ENCODE data around the gene NUDT13. TPM values are rescaled to one million over a fixed set of nuclear protein-coding genes. Genes with fewer than 3 reads are reported as not detected.

Gene NUDT13
- 0.72 and 1.3 TPM in 2 replicates for total RNA-seq

DNA sequence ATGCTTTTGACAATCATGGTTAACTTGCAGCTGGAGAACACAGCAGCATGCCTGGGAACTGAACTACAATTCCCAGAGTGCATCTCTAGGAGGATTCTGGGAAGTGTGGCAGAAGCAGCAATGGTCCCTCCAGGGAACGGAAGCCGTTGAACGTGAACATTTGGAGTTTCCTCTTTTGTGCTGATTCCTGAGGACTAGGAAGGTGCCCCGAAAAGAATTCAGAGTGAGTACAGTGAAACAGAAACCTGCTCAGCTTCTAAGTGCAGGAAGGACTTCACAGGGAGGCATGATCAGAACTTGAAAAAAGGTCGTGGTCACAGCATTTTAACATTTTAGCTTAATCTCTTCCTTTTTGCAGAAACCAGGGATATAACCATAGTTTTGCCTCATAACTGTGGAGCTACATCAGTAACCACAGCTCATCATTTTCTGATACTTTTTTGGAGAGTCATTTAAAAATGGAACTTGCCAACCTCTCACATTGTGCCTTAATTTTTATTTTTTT lies at the start of gene NUDT13:
NUDT13 (plus strand) TSS at position 111 of the 505 bp plus-strand sequence. CDS start 3,911 bp downstream, outside the sequence.

GRCh38 chr10:73096449-73097304 lies 13.6 kb upstream of the NUDT13 start, which contains the start of gene P4HA1:
Gene P4HA1, minus strand, starts transcription at chr10:73096866. Its CDS starts 21,983 bp downstream, at chr10:73074883.

GRCh38 chr10:73167783-73168464 lies 57.7 kb downstream of the NUDT13 start, which contains the start of the genes ECD and FAM149B1:
Gene ECD, minus strand, starts transcription at chr10:73168008. Its CDS starts 4,071 bp downstream, at chr10:73163937.
Gene FAM149B1, plus strand, starts transcription at chr10:73168119. Its CDS starts 221 bp downstream, at chr10:73168340.

Other genes starting within 250 kb of the NUDT13 start
- under 0.01 TPM in 1 of 2 replicates, not detected in the other for gene OIT3, start 216.7 kb upstream of the NUDT13 start, total RNA-seq
- not detected in 2 replicates for gene PLA2G12B, start 155.6 kb upstream of the NUDT13 start, total RNA-seq
- 168 and 254 TPM in 2 replicates for gene P4HA1, start 13.6 kb upstream of the NUDT13 start, total RNA-seq
- gene ECD, start 57.6 kb downstream of the NUDT13 start, total RNA-seq: 16.4 and 21.2 TPM in 2 replicates
- gene FAM149B1, start 57.7 kb downstream of the NUDT13 start, total RNA-seq: 11.7 and 17.1 TPM in 2 replicates
- 21.7 and 30.4 TPM in 2 replicates for gene DNAJC9, start 136.8 kb downstream of the NUDT13 start, total RNA-seq
- 69.4 and 85.5 TPM in 2 replicates for gene MRPS16, start 142.2 kb downstream of the NUDT13 start, total RNA-seq
- 0.96 and 1.3 TPM in 2 replicates for gene CFAP70, start 248.4 kb downstream of the NUDT13 start, total RNA-seq